DMS114 treated with DMSO at 0.1 percent for 48 hours (cell line): ENCODE results near the gene GPC5.
"Not testable (repeated sequence)": the region's sequence is repeated elsewhere in the genome, so short reads cannot be mapped to it uniquely, and the experiment has no call there.

ENCODE experiments used
- DNase-seq: peaks from one replicate; lab custom pipeline; 2025; ENCODE audit not compliant: unreplicated experiment; lab: John Stamatoyannopoulos, UW

GPC5 gene

GRCh38 chr13:91767651-91768050, 369.2 kb downstream of the GPC5 start:
- no peak for DNase-seq

DNA sequence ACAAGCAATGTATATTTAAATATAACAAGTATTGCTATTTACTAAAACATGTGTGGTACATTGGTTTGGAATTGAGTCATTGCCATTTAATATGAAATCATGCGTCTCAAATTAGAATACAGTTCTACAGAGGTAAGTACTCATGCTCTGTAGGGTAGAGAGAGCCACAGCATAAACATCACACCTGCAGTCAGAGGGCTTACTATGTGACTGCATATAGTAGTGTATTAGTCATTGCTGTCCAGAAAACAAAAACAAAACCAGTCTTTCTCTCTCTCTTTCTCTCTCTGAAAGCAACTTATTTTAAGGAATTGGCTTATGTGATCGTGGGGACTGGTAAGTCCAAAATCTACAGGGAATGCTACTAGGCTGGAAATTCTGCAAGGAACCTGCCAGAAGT, 370.3 kb downstream of the GPC5 start:
- no peak for DNase-seq

DNA sequence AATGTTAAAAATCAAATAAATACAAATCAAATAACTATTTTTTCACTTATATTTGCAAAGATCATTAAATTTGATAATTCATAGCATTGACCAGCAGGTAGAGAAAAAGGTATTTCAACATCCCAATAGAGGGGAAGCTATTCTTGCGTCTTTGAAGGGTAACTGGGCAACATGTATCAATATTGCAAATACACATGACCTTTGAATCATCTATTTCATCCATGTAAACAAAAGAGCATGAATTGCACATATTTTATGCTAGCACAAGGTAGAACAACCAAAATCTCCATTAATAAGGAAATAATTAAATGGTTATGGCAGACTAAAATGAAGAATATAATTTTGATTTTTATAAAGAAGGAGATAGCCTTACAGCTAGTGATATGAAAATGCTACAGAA, 372.8 kb downstream of the GPC5 start:
- no peak for DNase-seq

DNA sequence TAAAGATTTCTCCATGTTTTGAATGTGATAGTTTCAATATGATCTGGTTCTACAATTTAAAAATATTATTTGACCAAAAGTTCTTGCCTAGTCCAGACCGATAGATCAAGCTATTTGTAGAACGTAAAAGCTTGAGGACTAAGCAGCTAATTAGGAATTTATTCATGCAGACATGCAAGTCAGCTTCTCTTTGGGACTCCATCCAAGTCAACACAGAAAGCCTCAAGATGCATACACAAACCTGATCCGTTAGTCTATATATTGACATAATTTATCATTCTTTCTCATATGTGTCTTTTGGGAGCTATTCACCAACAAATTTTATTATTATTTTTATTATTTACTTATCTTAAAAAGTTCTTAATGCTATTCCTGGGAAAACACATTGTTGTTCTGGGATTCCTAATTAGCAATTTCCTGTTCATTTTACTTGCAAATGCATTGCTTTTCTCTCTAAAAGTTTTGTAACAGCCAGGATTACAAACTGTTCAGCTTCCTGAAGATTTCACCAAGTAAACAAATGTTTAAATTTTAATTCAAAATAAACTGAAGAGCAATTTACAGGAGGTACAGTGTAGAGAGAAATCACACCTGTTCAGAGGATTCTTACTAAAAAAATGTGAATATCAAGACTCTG, 375.3 kb downstream of the GPC5 start:
- no peak for DNase-seq

GRCh38 chr13:91774397-91774796, 376.0 kb downstream of the GPC5 start:
- DNase-seq, result no peak

DNA sequence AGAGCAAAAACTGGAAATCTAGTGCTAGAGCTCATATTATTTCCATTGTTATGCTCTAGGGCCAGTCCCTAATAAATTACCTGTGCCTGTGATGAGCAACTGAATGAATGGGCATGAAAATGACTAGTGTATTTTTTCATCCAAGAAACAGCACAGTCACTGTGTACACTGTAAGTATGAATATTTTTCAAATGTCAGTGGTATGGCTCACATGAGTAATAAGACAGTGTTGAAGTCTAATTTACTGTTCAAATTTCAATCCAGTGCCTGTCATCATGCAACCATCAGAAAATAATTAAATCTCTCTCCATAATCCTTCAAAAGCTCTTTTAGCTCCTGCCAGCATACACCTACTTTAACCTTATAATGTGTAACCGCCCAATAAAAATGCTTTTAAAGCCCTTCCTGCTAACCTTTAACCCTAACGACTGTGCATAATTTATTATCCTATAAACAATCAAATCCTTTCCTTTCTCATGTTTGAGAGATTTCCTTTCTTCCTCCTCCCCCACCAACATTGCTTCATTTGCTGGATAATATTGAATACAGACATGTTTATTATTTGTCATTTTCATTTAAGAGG, 378.3 kb downstream of the GPC5 start:
- no peak for DNase-seq

- no peak for DNase-seq
These were observed 379.7 kb downstream of the GPC5 start for GRCh38 chr13:91778123-91778522.

DNA sequence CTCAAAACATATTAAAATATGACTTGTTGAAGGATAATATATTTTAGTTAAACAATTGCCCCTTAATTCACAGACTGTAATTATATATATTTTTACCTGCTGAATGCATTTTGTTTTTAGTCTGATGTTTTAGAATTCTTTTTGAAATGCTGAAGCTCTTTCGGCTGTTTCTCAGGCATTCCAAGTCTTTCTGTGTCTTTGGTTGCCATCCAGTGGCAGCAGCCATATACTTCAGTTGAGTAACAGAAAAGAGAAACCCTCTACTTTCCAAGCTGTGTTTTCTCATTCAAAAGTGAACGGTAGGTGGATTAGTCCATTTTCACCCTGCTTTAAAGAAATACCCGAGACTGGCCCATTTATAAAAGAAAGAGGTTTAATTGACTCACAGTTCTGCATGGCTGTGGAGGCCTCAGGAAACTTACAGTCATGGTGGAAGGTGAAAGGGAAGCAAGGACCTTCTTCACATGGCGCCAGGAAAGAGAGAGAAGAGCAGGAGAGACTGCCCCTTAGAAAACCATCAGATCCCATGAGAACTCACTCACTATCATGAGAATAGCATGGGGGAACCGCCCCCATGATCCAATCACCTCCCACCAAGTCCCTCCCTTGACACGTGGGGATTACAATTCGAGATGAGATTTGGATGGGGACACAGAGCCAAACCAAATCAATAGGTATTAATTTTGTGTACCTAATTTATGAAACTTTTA, 383.7 kb downstream of the GPC5 start:
- DNase-seq, result peak; percentile 8

GRCh38 chr13:91785431-91786119, 387.2 kb downstream of the GPC5 start:
- DNase-seq, result no peak

DNA sequence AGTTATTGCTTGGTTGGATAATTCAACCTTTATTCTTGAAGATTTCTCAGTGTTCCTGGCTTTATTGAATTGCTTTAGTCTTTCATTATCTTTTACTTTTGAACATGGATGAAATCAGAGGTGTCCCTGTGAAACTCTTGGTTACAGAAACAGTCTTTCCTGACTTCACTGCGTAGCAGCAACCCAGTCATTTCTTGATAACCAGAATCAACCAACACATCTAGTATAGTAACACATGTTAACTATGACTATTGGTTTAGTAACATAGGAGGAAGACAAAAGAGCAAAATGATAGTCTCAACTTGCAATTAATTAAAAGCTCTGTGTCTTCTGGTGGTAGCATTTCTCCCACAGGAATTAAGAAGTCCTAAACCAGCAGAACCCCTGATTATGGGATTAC, 393.6 kb downstream of the GPC5 start:
- DNase-seq, result no peak

GRCh38 chr13:91797567-91797966, 399.1 kb downstream of the GPC5 start:
- no peak for DNase-seq

GRCh38 chr13:91798338-91798737, 399.9 kb downstream of the GPC5 start:
- DNase-seq, result not testable (repeated sequence)

GRCh38 chr13:91801772-91802171, 403.4 kb downstream of the GPC5 start:
- DNase-seq, result not testable (repeated sequence)

- no peak for DNase-seq
These were observed 404.5 kb downstream of the GPC5 start for GRCh38 chr13:91802957-91803356.

DNA sequence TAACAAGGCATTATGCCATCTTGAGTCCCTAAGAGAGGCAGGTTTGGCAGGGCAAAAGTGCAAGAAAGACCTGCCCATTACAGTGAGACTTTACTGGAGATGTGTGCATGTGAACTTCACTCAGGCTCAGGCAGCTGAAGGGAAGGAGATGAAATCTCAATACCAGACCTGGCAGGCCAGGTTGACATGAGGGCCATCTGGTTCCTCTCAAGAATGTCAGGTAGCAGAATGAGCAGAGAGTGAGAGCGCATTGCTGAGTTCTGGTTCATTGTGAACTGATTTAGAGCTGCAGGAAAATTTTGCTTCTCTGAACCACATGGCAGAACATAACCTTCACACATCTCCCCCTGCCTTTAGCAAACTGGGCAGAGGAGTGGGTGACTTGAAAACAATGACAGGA, 406.3 kb downstream of the GPC5 start:
- no peak for DNase-seq

DNA sequence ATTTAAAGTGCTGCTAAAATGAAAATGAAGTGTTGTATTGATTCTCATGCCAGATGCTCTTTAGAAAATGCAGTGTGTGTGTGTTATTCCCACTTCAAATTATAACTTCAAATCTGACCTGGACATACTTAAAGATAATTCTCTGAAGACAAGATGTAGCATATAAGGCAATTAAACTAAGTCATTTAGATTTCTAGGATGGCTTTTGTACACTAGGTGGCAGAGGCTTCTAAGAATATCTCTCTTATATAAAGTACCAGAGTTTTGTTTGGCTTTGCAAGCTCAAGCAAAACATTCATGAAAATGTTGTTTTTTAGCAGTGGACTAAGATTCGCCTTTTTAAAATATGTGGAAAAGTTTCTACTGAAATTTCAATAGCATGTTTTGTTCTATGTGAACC, 407.2 kb downstream of the GPC5 start:
- peak; percentile 26 for DNase-seq

- DNase-seq, result no peak
These were observed 410.7 kb downstream of the GPC5 start for GRCh38 chr13:91809161-91809560.

DNA sequence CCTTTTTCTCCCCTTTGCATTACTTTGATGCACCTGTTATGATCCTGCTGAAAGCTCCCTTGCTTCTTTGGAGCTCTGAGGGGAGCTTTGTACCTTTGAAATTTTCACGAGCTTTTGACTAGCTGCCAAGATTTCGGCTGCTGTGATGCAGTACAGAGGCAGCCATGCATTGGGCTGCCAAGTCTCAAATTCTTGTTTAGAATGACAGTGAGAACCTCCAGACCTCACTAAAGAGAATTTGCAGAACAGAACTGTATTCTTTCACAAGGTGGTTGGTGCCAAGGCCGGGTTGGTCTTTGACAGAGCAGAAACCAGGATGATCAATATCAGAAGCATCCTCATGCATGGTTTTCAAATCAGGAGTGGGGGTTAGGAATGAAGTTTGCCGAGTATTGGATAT, 414.8 kb downstream of the GPC5 start:
- no peak for DNase-seq

DNA sequence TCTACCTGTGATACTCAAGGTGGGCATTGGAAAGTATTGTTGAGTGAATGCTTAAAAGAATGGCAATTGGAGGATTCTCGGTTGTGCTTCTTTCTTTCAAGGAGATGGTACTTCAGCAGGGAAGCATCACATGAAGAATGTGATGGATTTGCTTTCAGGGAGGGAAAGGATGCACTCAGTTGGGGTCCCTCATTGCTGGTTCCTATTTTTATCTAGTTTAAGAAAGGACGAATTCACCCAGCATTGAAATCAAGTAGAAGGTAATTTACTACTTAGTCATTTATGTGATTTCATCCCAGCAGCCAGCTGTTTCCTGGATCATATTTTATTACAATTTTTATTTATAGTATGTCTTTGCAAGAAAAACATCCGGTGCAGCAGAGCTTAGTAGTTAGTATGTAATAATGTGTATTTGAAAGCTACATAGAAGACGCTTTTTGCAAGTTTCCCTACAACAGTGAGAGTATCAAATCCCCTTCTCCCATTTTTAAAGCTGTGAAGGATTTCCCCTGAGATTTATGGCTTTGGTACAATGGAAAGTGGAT, 417.9 kb downstream of the GPC5 start:
- DNase-seq, result no peak

DNA sequence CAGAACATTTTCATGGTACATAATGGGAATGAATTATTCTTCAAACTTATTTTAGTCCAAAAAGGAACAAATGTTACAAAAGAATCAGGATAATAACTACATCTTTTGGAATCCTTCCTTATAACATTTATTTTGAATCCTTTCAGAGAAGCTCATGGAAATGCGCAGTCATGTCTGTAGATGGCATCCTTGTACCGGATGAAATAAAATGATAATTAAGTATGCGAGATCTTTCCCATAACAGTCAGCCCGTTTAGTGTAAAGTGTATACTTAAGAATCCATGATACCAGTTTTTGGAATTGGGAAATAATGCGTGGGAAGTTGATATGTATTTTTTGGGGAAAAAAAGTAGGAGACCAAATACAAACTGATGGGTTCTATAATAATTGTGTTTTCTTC, 418.8 kb downstream of the GPC5 start:
- DNase-seq, result peak; percentile 34

GRCh38 chr13:91824416-91824815, 426.0 kb downstream of the GPC5 start:
- DNase-seq, result no peak

DNA sequence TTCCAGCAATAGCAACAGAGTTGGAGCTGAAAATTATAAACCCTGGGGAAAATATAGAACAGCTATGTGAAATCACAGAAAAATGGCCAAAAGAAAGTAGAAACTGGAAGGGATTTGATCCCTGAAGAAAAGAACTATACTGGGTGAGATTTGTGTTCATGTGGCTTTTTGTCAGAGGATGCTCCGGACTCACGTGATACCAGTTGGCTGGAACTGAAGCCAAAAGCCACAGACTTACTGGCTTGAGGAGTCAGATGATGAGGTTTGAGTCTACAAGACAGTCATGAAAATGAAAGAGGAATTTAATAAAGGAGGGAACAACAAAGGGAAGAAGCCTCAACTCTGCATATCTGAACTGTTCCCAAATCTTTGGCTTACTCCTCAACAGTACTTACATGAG, 427.1 kb downstream of the GPC5 start:
- DNase-seq, result no peak
